GM21381 (cell line): Measurements from ENCODE around the gene ITGA11.

ENCODE experiments used
- ATAC-seq: cut with Tn5 transposase; IDR thresholded peaks from one replicate; pipeline ENCODE4 v1.9.1; 2021; ENCODE audit warnings: mild to moderate bottlenecking, moderate library complexity; ENCODE audit not compliant: unreplicated experiment

The ITGA11 gene

DNA sequence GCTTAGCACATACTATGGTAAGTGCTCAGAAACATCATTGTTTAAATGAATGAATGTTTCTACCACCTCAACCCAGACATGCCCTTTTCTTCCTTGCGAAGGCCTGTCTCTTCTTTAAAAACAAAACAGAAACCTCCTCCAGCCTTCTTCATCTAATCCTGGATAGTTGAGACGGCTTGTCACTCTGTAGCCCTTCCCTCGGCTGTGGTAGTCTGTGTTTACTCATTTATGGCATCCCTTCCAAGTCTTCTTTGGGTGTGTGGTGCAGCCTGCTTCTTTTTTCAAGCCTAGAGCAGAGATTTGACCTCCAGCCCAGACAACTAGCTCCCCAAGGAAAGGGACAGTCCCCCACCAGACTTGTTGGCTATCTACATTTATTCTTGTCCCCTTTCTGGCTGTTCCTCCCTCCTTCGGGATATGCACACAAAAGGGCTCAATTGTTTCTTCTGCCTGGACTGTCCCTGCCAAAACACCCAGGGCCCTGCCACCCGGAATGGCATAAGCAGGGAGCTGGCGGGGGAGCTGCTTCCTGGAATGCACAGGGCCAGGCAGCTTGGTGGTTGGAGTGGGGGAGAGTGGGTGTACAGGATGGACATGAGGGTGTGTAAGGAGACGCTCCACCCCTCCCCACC, 67.8 kb downstream of the ITGA11 start:
- ATAC-seq, result no peak

DNA sequence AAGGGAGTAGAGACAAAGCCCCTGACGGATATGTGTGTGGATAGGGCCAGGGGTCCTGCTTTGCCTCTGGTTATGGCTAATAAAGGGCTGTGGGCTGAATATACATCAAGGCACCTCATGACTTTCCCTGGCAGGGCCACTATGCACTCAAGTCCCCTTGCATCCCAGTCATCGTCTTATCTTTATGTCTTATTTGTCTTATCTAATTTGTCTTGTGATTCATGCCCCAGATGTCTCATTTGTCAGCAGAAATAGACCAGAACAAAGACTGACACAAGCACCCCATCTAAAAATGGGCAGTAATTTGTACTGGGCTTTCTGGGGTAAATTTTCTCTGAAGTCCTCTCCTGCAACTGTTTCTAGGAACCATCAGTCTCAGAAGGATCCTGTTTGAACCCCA, 68.6 kb downstream of the ITGA11 start:
- ATAC-seq, result no peak

DNA sequence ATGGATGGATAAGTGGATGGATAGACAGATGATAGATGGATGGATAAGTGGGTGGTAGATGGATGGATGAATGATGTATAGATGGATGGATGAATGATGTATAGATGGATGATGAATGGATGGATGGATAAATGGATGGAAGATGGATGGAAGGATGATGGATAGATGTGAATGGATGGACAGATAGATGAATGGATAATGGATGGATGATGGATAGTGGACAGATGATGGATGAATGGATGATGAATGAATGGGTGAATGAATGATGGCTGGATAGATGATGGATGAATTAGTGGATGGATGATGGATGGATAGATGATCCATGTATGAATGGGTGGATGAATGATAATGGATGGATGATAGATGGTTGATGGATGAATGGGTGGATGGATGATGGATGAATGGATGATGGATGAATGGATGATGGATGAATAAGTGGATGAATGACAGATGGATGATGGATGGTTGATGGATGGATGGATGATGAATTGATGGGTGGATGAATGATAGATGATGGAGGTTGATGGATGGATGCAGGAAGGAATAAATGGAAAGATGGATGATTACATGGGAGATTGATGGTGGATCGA, 69.3 kb downstream of the ITGA11 start:
- ATAC-seq, result no peak

GRCh38 chr15:68360721-68361120, 71.2 kb downstream of the ITGA11 start:
- no peak for ATAC-seq

- ATAC-seq, result no peak
These were observed 75.2 kb downstream of the ITGA11 start for GRCh38 chr15:68356778-68357177.

DNA sequence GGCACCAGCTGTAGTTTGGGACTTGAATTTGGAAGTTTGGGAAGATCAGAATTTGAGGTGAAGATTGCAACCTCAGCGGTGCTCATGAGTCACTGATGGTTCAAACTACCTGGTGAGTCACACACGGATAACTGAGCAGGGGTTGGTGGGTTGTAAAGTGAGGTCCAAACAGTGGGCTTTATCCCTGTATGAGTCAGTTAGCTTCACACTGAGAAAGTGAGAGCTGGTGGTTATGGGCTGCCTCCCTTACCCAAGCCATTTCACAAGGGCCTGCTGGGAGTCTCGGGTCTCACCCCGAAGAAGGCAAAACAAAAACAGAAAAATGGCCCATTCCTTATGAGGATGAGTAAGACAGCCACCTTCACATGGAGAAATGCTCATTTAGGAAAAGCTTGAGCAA, 77.0 kb downstream of the ITGA11 start:
- no peak for ATAC-seq

DNA sequence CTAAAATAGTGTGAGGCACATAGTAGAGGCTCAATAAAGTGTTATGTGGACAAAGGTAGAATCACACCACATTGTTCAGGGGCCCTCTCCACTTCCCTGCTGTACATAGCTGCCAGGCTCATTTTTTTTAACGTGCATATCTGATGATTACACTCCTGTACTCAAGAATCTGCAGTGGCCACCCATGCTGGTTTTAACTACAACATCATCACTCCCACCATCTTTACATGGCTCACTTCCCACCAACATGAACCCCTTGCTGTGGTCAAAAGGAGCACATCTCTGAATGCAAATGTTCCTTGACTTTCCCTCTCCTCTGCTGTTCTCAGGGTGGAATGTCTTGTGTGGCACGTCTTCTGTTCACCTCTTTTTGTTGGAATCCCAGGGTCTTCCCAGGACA, 77.7 kb downstream of the ITGA11 start:
- ATAC-seq, result no peak

GRCh38 chr15:68353421-68354135, 78.4 kb downstream of the ITGA11 start:
- ATAC-seq, result no peak

DNA sequence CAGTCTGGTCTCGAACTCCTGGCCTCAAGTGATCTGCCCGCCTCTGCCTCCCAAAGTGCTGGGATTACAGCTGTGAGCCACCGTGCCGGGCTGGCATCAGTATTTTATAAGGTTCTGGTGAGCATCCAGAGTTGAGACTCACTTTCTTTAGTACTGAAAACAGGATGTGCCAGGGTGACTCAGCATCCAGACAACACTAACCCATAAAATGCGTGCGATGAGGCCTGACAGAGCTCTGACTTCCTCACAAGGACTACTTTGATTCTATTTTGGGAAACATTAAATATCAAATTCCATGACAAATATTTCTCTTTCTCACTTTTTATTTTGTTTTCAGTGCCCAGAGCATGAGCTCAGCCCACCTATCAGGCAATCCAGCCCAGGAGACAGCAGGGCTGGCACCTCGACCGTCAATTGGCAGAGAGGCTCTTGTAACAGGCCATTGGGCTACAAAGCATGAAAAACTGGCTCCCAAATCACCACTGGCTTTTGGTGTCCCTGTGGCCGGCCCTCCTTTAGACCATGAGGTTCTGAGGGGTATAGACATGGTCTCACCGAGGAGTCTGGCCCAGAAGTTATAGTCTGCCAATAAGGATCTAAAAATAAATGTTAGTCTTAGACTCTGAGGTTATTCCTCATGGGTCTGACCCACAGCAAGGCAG, 79.4 kb downstream of the ITGA11 start:
- ATAC-seq, result no peak

DNA sequence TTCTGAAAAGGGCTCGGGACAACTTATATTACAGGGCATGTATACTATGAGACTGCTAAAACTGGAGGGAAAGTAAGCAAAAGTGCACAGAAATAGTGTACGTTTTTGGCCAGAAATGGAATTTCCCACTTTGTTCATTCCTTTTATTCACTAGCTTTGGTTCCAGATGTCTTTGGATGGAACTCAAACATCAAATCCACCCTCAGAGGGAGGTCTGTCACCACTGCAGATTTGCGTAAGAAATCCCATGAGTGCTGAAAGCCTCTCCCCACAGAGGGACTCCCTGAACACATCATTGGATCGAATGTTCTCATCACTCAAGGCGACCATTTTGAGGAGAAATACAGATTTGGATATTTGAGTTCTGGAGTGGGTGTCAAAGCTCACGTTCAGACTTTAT, 82.8 kb downstream of the ITGA11 start:
- no peak for ATAC-seq

DNA sequence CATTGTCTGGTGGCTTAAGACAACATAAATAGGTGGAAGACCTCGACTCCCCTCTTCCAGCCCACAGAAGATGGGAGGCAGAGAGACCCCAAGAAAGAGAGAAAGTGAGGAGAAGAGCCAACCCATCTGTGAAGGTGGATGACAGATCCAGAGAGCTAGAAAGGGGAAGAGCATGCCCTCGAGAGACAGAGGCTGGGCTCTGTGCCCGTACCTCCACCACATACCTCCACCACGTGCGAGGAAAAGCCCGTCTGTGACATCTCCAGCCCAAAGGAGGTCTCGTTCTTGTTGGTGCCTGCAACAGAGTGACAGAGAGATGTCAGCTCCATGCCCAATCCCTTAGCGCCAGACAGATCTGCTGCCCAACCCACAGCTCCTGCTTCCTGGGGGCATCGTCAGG, 83.4 kb downstream of the ITGA11 start:
- no peak for ATAC-seq

DNA sequence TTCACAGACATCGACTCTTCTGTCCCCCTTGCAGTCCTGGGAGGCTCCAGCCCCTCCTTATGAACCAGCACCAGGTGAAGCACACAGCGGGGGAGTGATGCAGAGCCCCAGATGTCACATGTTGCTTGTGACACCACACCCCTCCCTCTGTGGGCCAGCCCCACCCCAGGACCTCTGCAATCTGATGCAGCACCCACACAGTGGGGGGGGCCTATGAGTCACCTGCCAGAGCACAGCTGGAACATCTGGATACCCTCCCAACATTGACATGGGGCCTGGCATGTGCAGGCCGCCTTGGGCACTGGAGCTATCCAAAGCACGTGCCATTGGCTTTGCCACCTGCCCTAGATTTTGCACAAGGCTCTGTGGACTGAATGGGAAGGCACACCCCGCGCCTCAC, 83.9 kb downstream of the ITGA11 start:
- ATAC-seq, result no peak

- no peak for ATAC-seq
These were observed 84.6 kb downstream of the ITGA11 start for GRCh38 chr15:68347392-68347791.

DNA sequence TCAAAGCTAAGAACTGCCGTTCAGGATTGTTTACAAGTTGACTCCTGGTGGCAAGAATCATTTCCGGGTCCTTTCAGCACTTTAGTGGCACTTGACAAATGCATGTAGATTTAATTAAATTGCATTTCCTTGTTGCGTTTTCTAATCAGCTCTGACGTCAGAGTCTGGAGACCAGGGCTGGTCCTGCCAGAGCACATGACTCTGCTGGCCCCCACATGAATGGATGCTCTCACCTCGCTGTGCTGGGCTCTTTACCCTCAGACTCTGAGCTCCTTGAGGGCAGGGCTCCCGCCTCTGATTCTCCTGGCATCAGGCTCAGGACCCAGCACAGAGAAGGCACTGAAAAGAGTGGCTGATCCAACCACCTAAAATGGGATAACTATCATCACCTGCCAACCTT, 85.0 kb downstream of the ITGA11 start:
- no peak for ATAC-seq

- ATAC-seq, result no peak
These were observed 86.5 kb downstream of the ITGA11 start for GRCh38 chr15:68345481-68345880.

DNA sequence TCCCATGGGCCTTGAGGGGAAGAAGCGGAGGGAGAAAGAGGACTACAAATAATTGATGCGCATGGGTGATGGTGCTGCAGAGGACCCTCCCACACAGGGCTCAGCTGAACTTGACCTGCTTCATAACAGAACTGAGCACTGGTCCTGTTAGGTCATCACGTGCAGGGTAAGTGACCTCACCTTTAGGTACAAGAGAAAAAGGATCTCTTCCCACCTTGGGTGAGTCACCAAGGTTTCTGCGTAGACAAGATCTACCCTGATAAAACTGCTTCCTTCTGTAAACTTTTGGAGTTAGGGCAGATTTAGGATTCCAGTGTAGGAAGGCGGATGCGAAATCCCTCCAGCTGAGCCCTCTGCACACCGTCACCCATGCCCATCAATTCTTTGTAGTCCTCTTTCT, 87.4 kb downstream of the ITGA11 start:
- no peak for ATAC-seq

DNA sequence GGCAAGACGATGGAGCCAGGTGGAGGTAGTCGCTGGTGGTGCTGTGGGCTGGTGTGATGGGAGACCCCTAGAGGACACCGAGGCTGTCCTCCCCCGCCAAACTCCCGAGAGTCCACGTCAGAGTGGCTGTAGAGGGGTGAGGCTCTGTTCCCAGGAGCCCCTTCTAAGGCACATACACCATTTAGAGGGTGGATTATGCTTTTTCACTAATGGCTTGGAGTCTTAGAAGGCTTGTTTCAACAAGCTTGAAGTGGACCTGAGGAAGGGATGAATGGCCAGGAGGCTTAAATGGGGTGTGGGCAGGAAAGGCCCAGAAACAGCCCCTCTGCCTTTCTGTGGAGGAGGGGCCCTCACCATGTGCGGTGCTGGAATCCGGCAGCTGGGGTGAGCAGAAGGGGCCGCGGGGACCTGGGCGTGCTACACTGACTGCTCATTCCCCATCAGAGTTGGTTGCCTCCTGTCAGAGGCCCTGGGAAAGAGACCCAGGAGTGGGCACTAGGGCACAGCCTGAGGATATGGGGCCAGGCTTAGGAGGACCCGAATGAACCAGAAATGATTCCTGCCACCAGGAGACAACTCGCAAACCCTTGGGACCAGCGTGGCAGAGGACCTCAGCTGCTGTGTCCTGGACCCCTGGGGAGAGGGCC, 88.3 kb downstream of the ITGA11 start:
- no peak for ATAC-seq

- ATAC-seq, result no peak
These were observed 89.9 kb downstream of the ITGA11 start for GRCh38 chr15:68341760-68342725.

- no peak for ATAC-seq
These were observed 91.0 kb downstream of the ITGA11 start for GRCh38 chr15:68340726-68341671.
